C4-2B (cell line): Measurements from ENCODE around the gene TMCO5A.

Experiments used
- ZFX ChIP-seq: fragments of 450-650 bp; IDR thresholded peaks from 2 replicates; pipeline ENCODE4 v1.6.1; 2017
- TF ChIP-seq, protein P1 (sequence below): fragments of 450-650 bp; conservative IDR thresholded peaks from 2 replicates; pipeline ENCODE4 v1.5.1; 2017; ENCODE audit warnings: mild to moderate bottlenecking

DNA sequence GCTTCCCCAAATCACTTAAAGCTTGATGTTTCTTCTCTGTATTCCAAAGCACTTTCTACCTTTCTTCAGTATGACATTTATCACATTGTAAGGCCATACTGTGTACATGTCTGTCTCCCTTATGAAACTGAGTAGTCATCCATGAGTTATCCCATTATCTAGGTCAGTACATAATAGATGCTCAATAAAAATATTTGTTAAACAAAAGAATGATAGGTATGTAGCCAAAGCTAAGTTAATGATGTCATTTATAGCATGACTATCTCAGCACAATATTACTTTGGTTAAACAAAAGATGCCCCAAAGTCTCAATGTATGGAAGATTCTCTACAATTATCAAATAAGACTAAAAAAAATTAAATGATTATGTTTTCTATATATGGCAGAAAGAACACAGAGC, 3.1 kb upstream of the TMCO5A start:
- TF ChIP-seq, protein P1, sequence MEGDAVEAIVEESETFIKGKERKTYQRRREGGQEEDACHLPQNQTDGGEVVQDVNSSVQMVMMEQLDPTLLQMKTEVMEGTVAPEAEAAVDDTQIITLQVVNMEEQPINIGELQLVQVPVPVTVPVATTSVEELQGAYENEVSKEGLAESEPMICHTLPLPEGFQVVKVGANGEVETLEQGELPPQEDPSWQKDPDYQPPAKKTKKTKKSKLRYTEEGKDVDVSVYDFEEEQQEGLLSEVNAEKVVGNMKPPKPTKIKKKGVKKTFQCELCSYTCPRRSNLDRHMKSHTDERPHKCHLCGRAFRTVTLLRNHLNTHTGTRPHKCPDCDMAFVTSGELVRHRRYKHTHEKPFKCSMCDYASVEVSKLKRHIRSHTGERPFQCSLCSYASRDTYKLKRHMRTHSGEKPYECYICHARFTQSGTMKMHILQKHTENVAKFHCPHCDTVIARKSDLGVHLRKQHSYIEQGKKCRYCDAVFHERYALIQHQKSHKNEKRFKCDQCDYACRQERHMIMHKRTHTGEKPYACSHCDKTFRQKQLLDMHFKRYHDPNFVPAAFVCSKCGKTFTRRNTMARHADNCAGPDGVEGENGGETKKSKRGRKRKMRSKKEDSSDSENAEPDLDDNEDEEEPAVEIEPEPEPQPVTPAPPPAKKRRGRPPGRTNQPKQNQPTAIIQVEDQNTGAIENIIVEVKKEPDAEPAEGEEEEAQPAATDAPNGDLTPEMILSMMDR: no peak
- TF ChIP-seq ZFX: no peak
